ENCODE data around the gene BANK1. TPM values are rescaled to one million over a fixed set of nuclear protein-coding genes. Genes with fewer than 3 reads are reported as not detected.

Gene BANK1
- total RNA-seq, 1 experiment from 2014 or later = 2.2 TPM

DNA sequence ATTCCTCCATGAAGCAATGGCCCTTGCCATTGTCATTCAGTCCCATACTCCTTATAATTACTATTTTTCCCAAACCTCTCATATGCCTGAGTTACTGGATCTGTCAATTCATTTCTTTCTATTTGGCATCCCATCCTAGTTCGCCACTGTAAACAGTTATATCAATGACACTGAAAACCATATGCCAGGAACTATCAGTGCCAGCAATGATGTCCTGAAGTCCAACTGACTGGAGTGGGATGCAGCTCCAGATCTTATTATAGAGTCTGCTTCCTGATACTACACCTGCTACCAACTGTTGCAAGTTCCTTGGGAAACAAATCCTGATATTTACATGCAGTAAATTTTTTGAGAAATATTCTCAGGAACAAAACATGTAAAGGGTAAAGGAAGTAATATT, 27.0 kb upstream of the BANK1 start:
- H3K27me3 ChIP-seq (ENCODE audit: insufficient read depth, low read depth) = no peaks in the 10 kb centered on the region
- intact Hi-C loops (cut with micrococcal nuclease; ENCODE audit: unreplicated experiment) = no loop called here
- H3K4me1 ChIP-seq (replicated peaks; ENCODE audit: insufficient read depth) = no peaks in the 10 kb centered on the region; the same call in 1 of the 2 replicates
- no peak for DNase-seq
- H3K36me3 ChIP-seq (ENCODE audit: low read depth) = no peaks in the 10 kb centered on the region
- BruUV-seq (replicated peaks) = no TSS peak
- CTCF ChIA-PET = no interaction called here
- POLR2A ChIA-PET (ENCODE audit: unreplicated experiment) = no interaction called here
- no peak overlapping the region for H2AFZ ChIP-seq
- H3K4me2 ChIP-seq = no peak overlapping the region
- H4K20me1 ChIP-seq (ENCODE audit: insufficient read depth) = no peaks in the 10 kb centered on the region
- no peak overlapping the region for H3K27ac ChIP-seq
- TF ChIP-seq, protein P1, sequence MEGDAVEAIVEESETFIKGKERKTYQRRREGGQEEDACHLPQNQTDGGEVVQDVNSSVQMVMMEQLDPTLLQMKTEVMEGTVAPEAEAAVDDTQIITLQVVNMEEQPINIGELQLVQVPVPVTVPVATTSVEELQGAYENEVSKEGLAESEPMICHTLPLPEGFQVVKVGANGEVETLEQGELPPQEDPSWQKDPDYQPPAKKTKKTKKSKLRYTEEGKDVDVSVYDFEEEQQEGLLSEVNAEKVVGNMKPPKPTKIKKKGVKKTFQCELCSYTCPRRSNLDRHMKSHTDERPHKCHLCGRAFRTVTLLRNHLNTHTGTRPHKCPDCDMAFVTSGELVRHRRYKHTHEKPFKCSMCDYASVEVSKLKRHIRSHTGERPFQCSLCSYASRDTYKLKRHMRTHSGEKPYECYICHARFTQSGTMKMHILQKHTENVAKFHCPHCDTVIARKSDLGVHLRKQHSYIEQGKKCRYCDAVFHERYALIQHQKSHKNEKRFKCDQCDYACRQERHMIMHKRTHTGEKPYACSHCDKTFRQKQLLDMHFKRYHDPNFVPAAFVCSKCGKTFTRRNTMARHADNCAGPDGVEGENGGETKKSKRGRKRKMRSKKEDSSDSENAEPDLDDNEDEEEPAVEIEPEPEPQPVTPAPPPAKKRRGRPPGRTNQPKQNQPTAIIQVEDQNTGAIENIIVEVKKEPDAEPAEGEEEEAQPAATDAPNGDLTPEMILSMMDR (conservative IDR thresholded peaks at IDR 0.05) = no peak
- TF ChIP-seq EZH2 (IDR thresholded peaks at IDR 0.05; ENCODE audit: low read depth) = no peak
- no peaks in the 10 kb centered on the region for H3K79me2 ChIP-seq (ENCODE audit: low read depth)
- no peak overlapping the region for H3K4me3 ChIP-seq
- no peaks in the 10 kb centered on the region for H3F3A ChIP-seq (ENCODE audit: insufficient read depth, low read depth)
- no peaks in the 10 kb centered on the region for H3K9me3 ChIP-seq (ENCODE audit: insufficient read depth, low read depth)
- H3K9me2 ChIP-seq (ENCODE audit: insufficient read depth) = no peaks in the 10 kb centered on the region

DNA sequence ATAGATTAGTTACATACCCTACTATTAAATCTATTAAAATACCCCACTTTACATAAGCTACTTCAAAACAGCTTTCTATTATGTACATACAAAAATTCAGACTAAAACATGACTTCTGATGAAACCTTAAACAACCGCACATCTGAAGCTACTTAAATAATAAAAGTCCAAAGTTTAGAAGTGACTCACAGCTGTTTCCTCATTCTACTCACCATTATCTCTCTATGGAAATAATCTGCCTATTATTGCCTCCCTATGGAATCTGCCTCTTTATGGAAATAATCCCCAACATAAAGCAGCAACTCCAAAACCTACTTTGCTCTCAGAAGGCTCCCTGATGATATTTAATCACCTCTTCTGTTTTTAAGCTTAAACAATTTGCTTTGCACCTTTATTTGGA, 15.7 kb upstream of the BANK1 start:
- H3K79me2 ChIP-seq (ENCODE audit: low read depth) = no peaks in the 10 kb centered on the region
- TF ChIP-seq, protein P1 (conservative IDR thresholded peaks at IDR 0.05) = no peak
- TF ChIP-seq EZH2 (IDR thresholded peaks at IDR 0.05; ENCODE audit: low read depth) = no peak
- H3K36me3 ChIP-seq (ENCODE audit: low read depth) = no peaks in the 10 kb centered on the region
- H3K4me3 ChIP-seq = no peak overlapping the region
- no peaks in the 10 kb centered on the region for H3K9me2 ChIP-seq (ENCODE audit: insufficient read depth)
- no peaks in the 10 kb centered on the region for H3K27me3 ChIP-seq (ENCODE audit: insufficient read depth, low read depth)
- POLR2A ChIA-PET (ENCODE audit: unreplicated experiment) = no interaction called here
- H3K27ac ChIP-seq = no peak overlapping the region
- no peaks in the 10 kb centered on the region for H3F3A ChIP-seq (ENCODE audit: insufficient read depth, low read depth)
- H4K20me1 ChIP-seq (ENCODE audit: insufficient read depth) = no peaks in the 10 kb centered on the region
- H3K4me2 ChIP-seq = no peak overlapping the region
- CTCF ChIA-PET = no interaction called here
- H3K4me1 ChIP-seq (replicated peaks; ENCODE audit: insufficient read depth) = no peaks in the 10 kb centered on the region
- no TSS peak for BruUV-seq (replicated peaks)
- intact Hi-C loops (cut with micrococcal nuclease; ENCODE audit: unreplicated experiment) = no loop called here
- H2AFZ ChIP-seq = no peak overlapping the region
- no peak for DNase-seq
- H3K9me3 ChIP-seq (ENCODE audit: insufficient read depth, low read depth) = no peaks in the 10 kb centered on the region

DNA sequence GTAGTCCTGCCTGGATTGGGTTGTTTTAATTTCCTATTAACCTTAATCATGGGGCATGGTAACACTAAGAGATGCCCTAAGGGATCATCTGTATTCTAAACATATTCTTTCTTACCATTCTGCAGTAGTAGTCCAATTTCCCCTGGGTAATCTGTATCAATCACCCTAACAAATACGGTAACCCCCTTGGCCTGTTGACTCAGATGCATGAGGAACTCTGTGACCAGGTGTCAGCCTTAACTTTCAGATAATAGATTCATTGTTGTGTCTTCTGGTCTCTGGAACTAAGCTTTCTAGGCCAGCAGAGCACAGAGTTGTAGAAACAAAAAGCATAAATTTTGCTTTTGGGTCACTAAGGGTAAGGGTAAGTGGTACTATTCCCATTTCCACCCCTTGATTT, 13.1 kb upstream of the BANK1 start:
- intact Hi-C loops (cut with micrococcal nuclease; ENCODE audit: unreplicated experiment) = no loop called here
- no TSS peak for BruUV-seq (replicated peaks)
- no peak for DNase-seq
- TF ChIP-seq, protein P1 (conservative IDR thresholded peaks at IDR 0.05) = no peak
- no peak for TF ChIP-seq EZH2 (IDR thresholded peaks at IDR 0.05; ENCODE audit: low read depth)
- CTCF ChIA-PET = no interaction called here
- H2AFZ ChIP-seq = no peak overlapping the region
- H3K79me2 ChIP-seq (ENCODE audit: low read depth) = no peaks in the 10 kb centered on the region
- H3K9me3 ChIP-seq (ENCODE audit: insufficient read depth, low read depth) = no peaks in the 10 kb centered on the region
- no peaks in the 10 kb centered on the region for H3K9me2 ChIP-seq (ENCODE audit: insufficient read depth)
- no peak overlapping the region for H3K27ac ChIP-seq
- no peaks in the 10 kb centered on the region for H3K36me3 ChIP-seq (ENCODE audit: low read depth)
- POLR2A ChIA-PET (ENCODE audit: unreplicated experiment) = no interaction called here
- no peak overlapping the region for H3K4me3 ChIP-seq
- no peaks in the 10 kb centered on the region for H4K20me1 ChIP-seq (ENCODE audit: insufficient read depth)
- H3F3A ChIP-seq (ENCODE audit: insufficient read depth, low read depth) = no peaks in the 10 kb centered on the region
- H3K4me1 ChIP-seq (replicated peaks; ENCODE audit: insufficient read depth) = no peaks in the 10 kb centered on the region
- H3K27me3 ChIP-seq (ENCODE audit: insufficient read depth, low read depth) = no peaks in the 10 kb centered on the region
- no peak overlapping the region for H3K4me2 ChIP-seq

Measured in PC-9 (cell line).